T-cell (primary cell): ENCODE data around the gene SLC6A5. TPM values are rescaled to one million over a fixed set of nuclear protein-coding genes. Genes with fewer than 3 reads are reported as not detected.

Experiments used
- ATAC-seq, 4 experiments: fragments of 200-7000 bp in 3 of 4; fragments of 150-1000 bp in 1 of 4; cut with Tn5 transposase; replicated peaks in 1 of 4; 1 replicate in 3 of 4; 2 replicates in 1 of 4; pipeline ENCODE4 v1.10.0; 2021; ENCODE audit warnings: moderate library complexity in 3 of 4, mild to moderate bottlenecking in 2 of 4, moderate number of reproducible peaks in 1 of 4
- CTCF ChIA-PET, 2 donors: fragments of 300-600 bp; sonication (Branson Sonifier 250); formaldehyde crosslinking; loops; one replicate each; lab custom pipeline; 2022; ENCODE audit warnings: antibody characterized with exemption in 2 of 2; lab: Charles Lee
- POLR2A ChIA-PET, 2 donors: fragments of 300-600 bp; sonication (Branson Sonifier 250); formaldehyde crosslinking; loops; one replicate each; lab custom pipeline; 2022; ENCODE audit warnings: antibody characterized with exemption in 2 of 2; lab: Charles Lee
- DNase-seq, 35 experiments: peaks; one replicate each; pipeline versions ENCODE4 v3.0.0 to v3.0.0-alpha.2; 2013 to 2023
- H3K27ac ChIP-seq: one replicate; pipeline ENCODE4 v1.5.1; 2013; ENCODE audit warnings: low read length
- H3K27me3 ChIP-seq, 2 experiments: replicated peaks in 1 of 2; 1 replicate in 1 of 2; 2 replicates in 1 of 2; pipeline versions ENCODE4 v1.6.1 to v1.7.0; 2013; ENCODE audit warnings: low read length in 1 of 2, mixed read lengths in 1 of 2; ENCODE audit not compliant: control insufficient read depth in 2 of 2, insufficient read depth in 2 of 2; ENCODE audit errors: extremely low read depth in 1 of 2
- H3K36me3 ChIP-seq, 2 donors: 1 replicate in 1 of 2; 2 replicates in 1 of 2; pipeline versions ENCODE4 v1.6.1 to v1.7.0; 2013; ENCODE audit warnings: low read length in 1 of 2; ENCODE audit not compliant: control insufficient read depth in 2 of 2, insufficient read depth in 1 of 2; ENCODE audit errors: extremely low read depth in 1 of 2
- H3K4me1 ChIP-seq, 2 experiments: 1 replicate in 1 of 2; 2 replicates in 1 of 2; pipeline versions ENCODE4 v1.6.1 to v1.7.0; 2013; ENCODE audit warnings: low read length in 2 of 2, mixed read lengths in 1 of 2; ENCODE audit not compliant: insufficient read depth in 2 of 2, control insufficient read depth in 1 of 2; ENCODE audit errors: extremely low read depth in 1 of 2
- H3K4me3 ChIP-seq, 2 donors: 1 replicate in 1 of 2; 2 replicates in 1 of 2; pipeline versions ENCODE4 v1.5.1 to v1.7.0; 2013; ENCODE audit warnings: mild to moderate bottlenecking in 2 of 2, low read length in 1 of 2, moderate library complexity in 1 of 2; ENCODE audit not compliant: control insufficient read depth in 1 of 2; ENCODE audit errors: extremely low read depth in 1 of 2
- H3K9me3 ChIP-seq: 2 replicates; pipeline ENCODE4 v1.7.0; 2013
- H3K27ac Mint-ChIP-seq, 2 donors: one replicate each; pipeline ENCODE4 v1.8.0; 2020 to 2021; ENCODE audit warnings: mild to moderate bottlenecking in 2 of 2, mixed read lengths in 2 of 2
- H3K27me3 Mint-ChIP-seq, 2 donors: one replicate each; pipeline ENCODE4 v1.8.0; 2021 to 2022; ENCODE audit warnings: mixed read lengths in 2 of 2
- H3K36me3 Mint-ChIP-seq: one replicate; pipeline ENCODE4 v1.8.0; 2021; ENCODE audit warnings: mixed read lengths
- H3K4me1 Mint-ChIP-seq, 3 donors: one replicate each; pipeline ENCODE4 v1.8.0; 2020 to 2022; ENCODE audit warnings: mixed read lengths in 3 of 3, mild to moderate bottlenecking in 1 of 3
- H3K4me3 Mint-ChIP-seq, 3 donors: one replicate each; pipeline ENCODE4 v1.8.0; 2020 to 2022; ENCODE audit warnings: mild to moderate bottlenecking in 3 of 3, mixed read lengths in 3 of 3, moderate library complexity in 3 of 3
- H3K9me3 Mint-ChIP-seq, 3 donors: one replicate each; pipeline ENCODE4 v1.8.0; 2020 to 2022; ENCODE audit warnings: mixed read lengths in 3 of 3
- WGBS: methylation state at CpG from one replicate; pipeline ENCODE4 v1.1.5; 2013; ENCODE audit warnings: missing lambda C conversion rate; ENCODE audit not compliant: insufficient coverage; 5-methylcytosine and 5-hydroxymethylcytosine counted together
- total RNA-seq, 35 experiments: library from RNA in 6 of 35; stranded (reverse) in 6 of 35; fragments of 120-200 nt in 1 of 35; gene quantifications; one replicate each; pipeline versions ENCODE4 v1.2.1 to v1.2.4 and lab custom pipeline; 2013 to 2026

SLC6A5 gene
- total RNA-seq, 5 donors from 2014 or later (not counting 1 experiment from before 2014, with no cell fraction given): not detected

GRCh38 chr11:20617346-20618005, 18.1 kb downstream of the SLC6A5 start:
- no peak overlapping the region for H3K4me3 ChIP-seq
- H3K4me1 ChIP-seq: no peaks in the 10 kb centered on the region
- no peaks in the 10 kb centered on the region for H3K9me3 ChIP-seq
- WGBS: 26% methylated on average over 4 of the region's 4 CpGs
- H3K9me3 Mint-ChIP-seq: no peaks in the 10 kb centered on the region
- H3K36me3 Mint-ChIP-seq: no peaks in the 10 kb centered on the region
- peaks cover 29 to 45% of the 10 kb centered on the region in 2 donors for H3K27me3 Mint-ChIP-seq
- no peak overlapping the region for H3K27ac Mint-ChIP-seq
- ChIA-PET POLR2A (no interaction called here), CTCF (no interaction called here)
- peaks cover 2 to 26% of the 10 kb centered on the region in 2 experiments for H3K27me3 ChIP-seq
- H3K36me3 ChIP-seq: no peaks in the 10 kb centered on the region
- no peaks in the 10 kb centered on the region for H3K4me1 Mint-ChIP-seq
- no peak overlapping the region for H3K4me3 Mint-ChIP-seq
- ATAC-seq: no peak
- H3K27ac ChIP-seq: no peak overlapping the region
- no peak for DNase-seq

- Histone ChIP-seq H3K36me3 (no peaks in the 10 kb centered on the region), H3K27me3 (peaks cover 2 to 23% of the 10 kb centered on the region in 2 experiments), H3K9me3 (no peaks in the 10 kb centered on the region), H3K27ac (no peak overlapping the region), H3K4me3 (no peak overlapping the region), H3K4me1 (no peaks in the 10 kb centered on the region)
- ChIA-PET CTCF (no interaction called here), POLR2A (interaction anchor here in 1 of 2 donors (0.6 kb wide), 1 partner anchor 1982 kb away, joined by 3 read pairs; no protein-coding TSS in a partner anchor)
- no CpG with 5 or more reads among the region's 1 CpG for WGBS
- no peaks in the 10 kb centered on the region for H3K9me3 Mint-ChIP-seq
- H3K36me3 Mint-ChIP-seq: no peaks in the 10 kb centered on the region
- ATAC-seq: no peak
- H3K27me3 Mint-ChIP-seq: peaks cover 24 to 40% of the 10 kb centered on the region in 2 donors
- no peaks in the 10 kb centered on the region for H3K4me1 Mint-ChIP-seq
- no peak overlapping the region for H3K4me3 Mint-ChIP-seq
- no peak overlapping the region for H3K27ac Mint-ChIP-seq
- DNase-seq: no peak
Observed at GRCh38 chr11:20618083-20618482, 18.7 kb downstream of the SLC6A5 start.

GRCh38 chr11:20620988-20621387, 21.6 kb downstream of the SLC6A5 start:
- H3K36me3 ChIP-seq: no peaks in the 10 kb centered on the region
- Mint-ChIP-seq H3K36me3 (no peaks in the 10 kb centered on the region), H3K9me3 (no peaks in the 10 kb centered on the region), H3K4me3 (no peak overlapping the region), H3K27me3 (peaks cover 22 to 29% of the 10 kb centered on the region in 2 donors), H3K27ac (no peak overlapping the region), H3K4me1 (no peaks in the 10 kb centered on the region)
- no CpG with 5 or more reads among the region's 2 CpGs for WGBS
- H3K27me3 ChIP-seq: peaks cover 2 to 29% of the 10 kb centered on the region in 2 experiments
- ChIA-PET CTCF (no interaction called here), POLR2A (no interaction called here)
- ATAC-seq: no peak
- no peaks in the 10 kb centered on the region for H3K9me3 ChIP-seq
- DNase-seq: no peak
- H3K27ac ChIP-seq: no peak overlapping the region
- H3K4me1 ChIP-seq: no peaks in the 10 kb centered on the region
- no peak overlapping the region for H3K4me3 ChIP-seq

GRCh38 chr11:20621679-20622078, 22.3 kb downstream of the SLC6A5 start:
- Histone ChIP-seq H3K9me3 (no peaks in the 10 kb centered on the region), H3K36me3 (no peaks in the 10 kb centered on the region), H3K27ac (no peak overlapping the region), H3K4me3 (no peak overlapping the region), H3K27me3 (peaks cover 2 to 32% of the 10 kb centered on the region in 2 experiments), H3K4me1 (no peaks in the 10 kb centered on the region)
- ATAC-seq (no peak), DNase-seq (no peak)
- Mint-ChIP-seq H3K27ac (no peak overlapping the region), H3K9me3 (no peaks in the 10 kb centered on the region), H3K27me3 (peaks cover 25% of the 10 kb centered on the region in 2 donors), H3K4me1 (no peaks in the 10 kb centered on the region), H3K4me3 (no peak overlapping the region), H3K36me3 (no peaks in the 10 kb centered on the region)
- WGBS: 53% methylated on average over 6 of the region's 6 CpGs
- CTCF ChIA-PET: no interaction called here
- POLR2A ChIA-PET: no interaction called here

GRCh38 chr11:20623252-20623651, 23.8 kb downstream of the SLC6A5 start:
- Histone ChIP-seq H3K36me3 (no peaks in the 10 kb centered on the region), H3K4me1 (no peaks in the 10 kb centered on the region), H3K4me3 (no peak overlapping the region), H3K9me3 (no peaks in the 10 kb centered on the region), H3K27me3 (peaks cover under 1 to 22% of the 10 kb centered on the region in 2 experiments), H3K27ac (no peak overlapping the region)
- H3K4me1 Mint-ChIP-seq: no peaks in the 10 kb centered on the region
- POLR2A ChIA-PET: no interaction called here
- no peak overlapping the region for H3K27ac Mint-ChIP-seq
- 53% methylated on average over 3 of the region's 4 CpGs for WGBS
- no peaks in the 10 kb centered on the region for H3K9me3 Mint-ChIP-seq
- no peak overlapping the region for H3K4me3 Mint-ChIP-seq
- ATAC-seq: no peak
- CTCF ChIA-PET: interaction anchor here in 1 of 2 donors (0.6 kb wide), 1 partner anchor 415 kb away, joined by 3 read pairs; no protein-coding TSS in a partner anchor
- no peaks in the 10 kb centered on the region for H3K36me3 Mint-ChIP-seq
- DNase-seq: no peak
- peaks cover 16 to 23% of the 10 kb centered on the region in 2 donors for H3K27me3 Mint-ChIP-seq

- H3K4me1 Mint-ChIP-seq: no peaks in the 10 kb centered on the region
- no peak overlapping the region for H3K27ac Mint-ChIP-seq
- H3K4me3 Mint-ChIP-seq: no peak overlapping the region
- peaks cover 13 to 15% of the 10 kb centered on the region in 2 donors for H3K27me3 Mint-ChIP-seq
- H3K9me3 ChIP-seq: no peaks in the 10 kb centered on the region
- CTCF ChIA-PET: interaction anchor here in 1 of 2 donors (0.6 kb wide), 1 partner anchor 262 kb away, joined by 6 read pairs; no protein-coding TSS in a partner anchor
- no peaks in the 10 kb centered on the region for H3K4me1 ChIP-seq
- no peak overlapping the region for H3K4me3 ChIP-seq
- H3K36me3 Mint-ChIP-seq: no peaks in the 10 kb centered on the region
- no peak for ATAC-seq
- no peaks in the 10 kb centered on the region for H3K36me3 ChIP-seq
- peaks cover 0 to 25% of the 10 kb centered on the region in 2 experiments for H3K27me3 ChIP-seq
- peaks cover 0 to 3% (median 0%) of the 10 kb centered on the region in 3 donors for H3K9me3 Mint-ChIP-seq
- no peak for DNase-seq
- no peak overlapping the region for H3K27ac ChIP-seq
- WGBS: 83% methylated on average over 3 of the region's 4 CpGs
- POLR2A ChIA-PET: no interaction called here
Observed at GRCh38 chr11:20626279-20626678, 26.9 kb downstream of the SLC6A5 start.
